B cell (primary cell): ENCODE results near the gene SLC25A21. TPM values are rescaled to one million over a fixed set of nuclear protein-coding genes. Genes with fewer than 3 reads are reported as not detected.

Experiments used
- ATAC-seq: fragments of 200-7000 bp; cut with Tn5 transposase; one replicate; pipeline ENCODE4 v1.10.0; 2021; ENCODE audit warnings: low read depth, mild to moderate bottlenecking, moderate number of reproducible peaks, moderate library complexity
- CTCF ChIA-PET: fragments of 350-600 bp; sonication (Branson Sonifier 250); formaldehyde crosslinking; loops from one replicate; lab custom pipeline; 2021; ENCODE audit warnings: antibody characterized with exemption, inconsistent platforms; lab: Charles Lee
- POLR2A ChIA-PET: fragments of 350-600 bp; sonication (Branson Sonifier 250); formaldehyde crosslinking; loops from one replicate; lab custom pipeline; 2021; ENCODE audit warnings: antibody characterized with exemption; lab: Charles Lee
- DNase-seq: peaks from one replicate; pipeline ENCODE4 v3.0.0; 2013
- H2AFZ ChIP-seq: 2 replicates; pipeline ENCODE4 v1.6.1; 2012; ENCODE audit warnings: mild to moderate bottlenecking, low read depth, low read length; ENCODE audit not compliant: insufficient read depth, poor library complexity, severe bottlenecking
- H3K27ac ChIP-seq, 2 donors: 1 replicate in 1 of 2; 2 replicates in 1 of 2; pipeline ENCODE4 v1.5.1; 2012 to 2013; ENCODE audit warnings: low read length in 2 of 2, mild to moderate bottlenecking in 2 of 2, moderate library complexity in 1 of 2
- H3K27me3 ChIP-seq, 4 experiments: fragments of 200-600 bp in 1 of 4; sonication (generic) in 1 of 4; replicated peaks in 1 of 4; 1 replicate in 2 of 4; 2 replicates in 2 of 4; pipeline versions ENCODE4 v1.6.1 to v1.7.0; 2013 to 2016; ENCODE audit warnings: low read length in 3 of 4, mild to moderate bottlenecking in 2 of 4, mixed read lengths in 1 of 4, moderate library complexity in 1 of 4; ENCODE audit not compliant: insufficient read depth in 4 of 4, control insufficient read depth in 3 of 4; ENCODE audit errors: control extremely low read depth in 1 of 4
- H3K36me3 ChIP-seq, 2 experiments: replicated peaks in 1 of 2; 1 replicate in 1 of 2; 2 replicates in 1 of 2; pipeline versions ENCODE4 v1.6.1 to v1.7.1; 2013; ENCODE audit warnings: low read length in 1 of 2; ENCODE audit not compliant: insufficient read depth in 2 of 2, control insufficient read depth in 1 of 2; ENCODE audit errors: control extremely low read depth in 1 of 2, extremely low read depth in 1 of 2
- H3K4me1 ChIP-seq, 2 donors: fragments of 200-600 bp in 1 of 2; sonication (generic) in 1 of 2; 1 replicate in 1 of 2; 2 replicates in 1 of 2; pipeline versions ENCODE4 v1.5.1 to v1.6.1; 2013 to 2017; ENCODE audit warnings: low read length in 2 of 2; ENCODE audit not compliant: control insufficient read depth in 2 of 2, insufficient read depth in 2 of 2
- H3K4me2 ChIP-seq: replicated peaks from 2 replicates; pipeline ENCODE3; 2012; ENCODE audit warnings: mild to moderate bottlenecking, low read depth, low read length; ENCODE audit not compliant: poor library complexity, severe bottlenecking
- H3K4me3 ChIP-seq, 5 experiments: fragments of 200-600 bp in 1 of 5; sonication (generic) in 1 of 5; 1 replicate in 3 of 5; 2 replicates in 2 of 5; pipeline versions ENCODE4 v1.5.1 to v1.7.0; 2011 to 2016; ENCODE audit warnings: low read length in 4 of 5, mild to moderate bottlenecking in 4 of 5, low read depth in 2 of 5, control low read depth in 1 of 5, moderate library complexity in 1 of 5; ENCODE audit not compliant: insufficient read depth in 1 of 5; ENCODE audit errors: control extremely low read depth in 1 of 5, extremely low read depth in 1 of 5
- H3K79me2 ChIP-seq: fragments of 200-600 bp; sonication (generic); one replicate; pipeline ENCODE4 v1.6.0; 2016; ENCODE audit warnings: low read length; ENCODE audit not compliant: control insufficient read depth, insufficient read depth
- H3K9ac ChIP-seq: fragments of 200-600 bp; sonication (generic); 2 replicates; pipeline ENCODE4 v1.6.1; 2017; ENCODE audit warnings: mild to moderate bottlenecking, low read length, moderate library complexity
- H3K9me3 ChIP-seq, 3 donors: one replicate each; pipeline versions ENCODE4 v1.6.1 to v1.7.1; 2013; ENCODE audit warnings: low read length in 2 of 3; ENCODE audit not compliant: control insufficient read depth in 2 of 3, insufficient read depth in 1 of 3; ENCODE audit errors: control extremely low read depth in 1 of 3
- H4K20me1 ChIP-seq: 2 replicates; pipeline ENCODE4 v1.6.0; 2012; ENCODE audit warnings: mild to moderate bottlenecking, low read length; ENCODE audit not compliant: insufficient read depth, control insufficient read depth, poor library complexity, severe bottlenecking
- H3K27ac Mint-ChIP-seq: one replicate; pipeline ENCODE4 v1.8.0; 2021; ENCODE audit warnings: mixed read lengths
- H3K27me3 Mint-ChIP-seq: one replicate; pipeline ENCODE4 v1.8.0; 2021; ENCODE audit warnings: mixed read lengths
- H3K4me1 Mint-ChIP-seq: one replicate; pipeline ENCODE4 v1.8.0; 2021; ENCODE audit warnings: mixed read lengths
- H3K4me3 Mint-ChIP-seq: one replicate; pipeline ENCODE4 v1.8.0; 2021; ENCODE audit warnings: mixed read lengths
- H3K9me3 Mint-ChIP-seq: one replicate; pipeline ENCODE4 v1.8.0; 2022; ENCODE audit warnings: mixed read lengths; ENCODE audit not compliant: insufficient read depth
- EZH2 ChIP-seq: IDR thresholded peaks from 2 replicates; pipeline ENCODE4 v1.6.1; 2012; ENCODE audit warnings: borderline replicate concordance, low read depth, mild to moderate bottlenecking, moderate library complexity, low read length; ENCODE audit not compliant: insufficient read depth, poor library complexity, severe bottlenecking
- WGBS: methylation state at CpG from one replicate; pipeline ENCODE4 v1.1.5; 2013; ENCODE audit warnings: missing lambda C conversion rate; ENCODE audit not compliant: insufficient coverage; 5-methylcytosine and 5-hydroxymethylcytosine counted together
- intact Hi-C: fragments of 100-400 bp; cut with micrococcal nuclease; formaldehyde crosslinking; loops from one replicate; pipeline ENCODE4 v1.10.0; 2022
- polyA plus RNA-seq: library from polyadenylated mRNA; depleted of rRNA; stranded (reverse); fragments of >200 nt; gene quantifications from 2 replicates; pipeline ENCODE4 v1.2.3, GENCODE V29; 2012
- total RNA-seq, 2 donors: library from RNA; stranded (reverse); fragments of 120-200 nt in 1 of 2; gene quantifications; 1 replicate in 1 of 2; 2 replicates in 1 of 2; pipeline versions ENCODE4 v1.2.3 to v1.2.4, GENCODE V29; 2013 to 2022
- TF ChIP-seq, protein P1 (sequence below): fragments of 200-600 bp; IDR thresholded peaks from one replicate; pipeline ENCODE4 v1.8.0; 2022; ENCODE audit warnings: antibody characterized with exemption, mild to moderate bottlenecking

SLC25A21 gene
- total and polyA plus RNA-seq, 2 donors (not counting 1 experiment from before 2014, with no cell fraction given), result not detected

DNA sequence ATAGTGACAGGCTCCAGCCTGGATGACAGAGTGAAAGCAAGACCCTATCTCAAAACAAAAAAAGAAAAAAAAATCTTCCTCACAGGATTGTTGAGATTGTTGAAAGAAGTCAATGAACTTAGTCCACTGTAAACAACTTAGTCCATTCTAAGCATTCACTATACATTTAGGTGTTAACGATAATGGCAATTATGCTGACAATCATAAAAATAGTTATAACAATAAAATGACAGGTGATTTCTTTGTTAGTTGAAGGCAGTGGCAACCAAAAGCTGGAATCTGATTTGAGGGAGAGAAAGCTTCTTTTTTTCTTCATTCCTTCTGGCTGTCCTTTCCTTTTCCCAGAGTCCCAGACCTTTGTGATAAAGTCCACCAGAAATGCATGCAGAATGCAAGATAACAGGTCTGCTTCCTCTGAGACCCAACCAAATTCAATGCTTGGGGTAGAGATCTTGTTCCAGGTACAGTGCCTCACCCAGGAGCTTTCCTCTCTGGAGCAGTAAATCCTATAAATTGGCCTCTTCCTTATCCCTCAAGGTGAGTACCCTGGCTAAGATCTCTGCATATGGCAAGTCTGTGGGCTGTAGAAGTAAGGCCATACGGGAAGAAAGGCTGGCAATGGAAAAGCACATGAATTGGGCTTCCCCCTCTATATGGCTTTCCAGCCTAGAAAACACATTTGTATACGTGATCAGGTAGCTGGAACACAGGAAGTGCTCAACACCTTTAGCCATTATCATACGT is 458.3 kb downstream of the SLC25A21 start:
- POLR2A ChIA-PET, result no interaction called here
- no peaks in the 10 kb centered on the region for H3K9me3 Mint-ChIP-seq

GRCh38 chr14:36707570-36707969 is 464.8 kb downstream of the SLC25A21 start:
- Histone ChIP-seq H3K27ac (no peak overlapping the region), H2AFZ (no peak overlapping the region), H3K36me3 (no peaks in the 10 kb centered on the region), H3K4me1 (no peaks in the 10 kb centered on the region), H4K20me1 (no peaks in the 10 kb centered on the region), H3K27me3 (no peaks in the 10 kb centered on the region), H3K4me3 (no peak overlapping the region), H3K9ac (no peak overlapping the region), H3K4me2 (no peak overlapping the region), H3K79me2 (no peaks in the 10 kb centered on the region), H3K9me3 (no peaks in the 10 kb centered on the region)
- no peak overlapping the region for H3K4me3 Mint-ChIP-seq
- no peak overlapping the region for H3K27ac Mint-ChIP-seq
- TF ChIP-seq, protein P1, sequence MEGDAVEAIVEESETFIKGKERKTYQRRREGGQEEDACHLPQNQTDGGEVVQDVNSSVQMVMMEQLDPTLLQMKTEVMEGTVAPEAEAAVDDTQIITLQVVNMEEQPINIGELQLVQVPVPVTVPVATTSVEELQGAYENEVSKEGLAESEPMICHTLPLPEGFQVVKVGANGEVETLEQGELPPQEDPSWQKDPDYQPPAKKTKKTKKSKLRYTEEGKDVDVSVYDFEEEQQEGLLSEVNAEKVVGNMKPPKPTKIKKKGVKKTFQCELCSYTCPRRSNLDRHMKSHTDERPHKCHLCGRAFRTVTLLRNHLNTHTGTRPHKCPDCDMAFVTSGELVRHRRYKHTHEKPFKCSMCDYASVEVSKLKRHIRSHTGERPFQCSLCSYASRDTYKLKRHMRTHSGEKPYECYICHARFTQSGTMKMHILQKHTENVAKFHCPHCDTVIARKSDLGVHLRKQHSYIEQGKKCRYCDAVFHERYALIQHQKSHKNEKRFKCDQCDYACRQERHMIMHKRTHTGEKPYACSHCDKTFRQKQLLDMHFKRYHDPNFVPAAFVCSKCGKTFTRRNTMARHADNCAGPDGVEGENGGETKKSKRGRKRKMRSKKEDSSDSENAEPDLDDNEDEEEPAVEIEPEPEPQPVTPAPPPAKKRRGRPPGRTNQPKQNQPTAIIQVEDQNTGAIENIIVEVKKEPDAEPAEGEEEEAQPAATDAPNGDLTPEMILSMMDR, result no peak
- TF ChIP-seq EZH2, result no peak
- no peaks in the 10 kb centered on the region for H3K4me1 Mint-ChIP-seq
- no peaks in the 10 kb centered on the region for H3K27me3 Mint-ChIP-seq
- DNase-seq (no peak), ATAC-seq (no peak)
- CTCF ChIA-PET, result no interaction called here
- POLR2A ChIA-PET, result no interaction called here
- no peaks in the 10 kb centered on the region for H3K9me3 Mint-ChIP-seq
- intact Hi-C loops, result no loop called here

More for the DNA sequence above, 458.3 kb downstream of the SLC25A21 start:
- Histone ChIP-seq H4K20me1 (no peaks in the 10 kb centered on the region), H3K4me1 (no peaks in the 10 kb centered on the region), H3K27me3 (no peaks in the 10 kb centered on the region), H3K9ac (no peak overlapping the region), H3K27ac (no peak overlapping the region), H3K36me3 (no peaks in the 10 kb centered on the region), H3K9me3 (no peaks in the 10 kb centered on the region), H3K4me2 (no peak overlapping the region), H3K79me2 (no peaks in the 10 kb centered on the region), H2AFZ (no peak overlapping the region), H3K4me3 (no peak overlapping the region)
- ATAC-seq, result no peak
- CTCF ChIA-PET, result no interaction called here
- no peak overlapping the region for H3K4me3 Mint-ChIP-seq
- TF ChIP-seq EZH2, result no peak
- TF ChIP-seq, protein P1, result no peak
- no peaks in the 10 kb centered on the region for H3K27me3 Mint-ChIP-seq
- H3K27ac Mint-ChIP-seq, result no peak overlapping the region
- intact Hi-C loops, result no loop called here
- DNase-seq, result no peak
- H3K4me1 Mint-ChIP-seq, result no peaks in the 10 kb centered on the region
- no CpG with 5 or more reads among the region's 4 CpGs for WGBS
